Endometrial microvascular endothelial cells (primary cell): ENCODE measurements around the gene NT5C3B. TPM values are rescaled to one million over a fixed set of nuclear protein-coding genes. Genes with fewer than 3 reads are reported as not detected.

Source experiments
- total RNA-seq: library from RNA; depleted of rRNA; stranded (reverse); fragments of >200 nt; gene quantifications from one replicate; pipeline ENCODE4 v1.2.3, GENCODE V29; 2015; ENCODE audit errors: inconsistent ontology term

NT5C3B gene
- total RNA-seq, 1 donor from 2014 or later: 56.4 TPM

Other genes with a start within 250 kb of the NT5C3B start
- gene KRT14, start 249.3 kb downstream of the NT5C3B start, total RNA-seq: not detected
- not detected for gene KRT16, start 223.5 kb downstream of the NT5C3B start, total RNA-seq
- not detected for gene KRT17, start 211.7 kb downstream of the NT5C3B start, total RNA-seq
- gene EIF1, start 147.3 kb downstream of the NT5C3B start, total RNA-seq: 111 TPM
- not detected for gene GAST, start 123.9 kb downstream of the NT5C3B start, total RNA-seq
- gene HAP1, start 101.6 kb downstream of the NT5C3B start, total RNA-seq: under 0.01 TPM
- 161 TPM for gene JUP, start 49.5 kb downstream of the NT5C3B start, total RNA-seq
- 33.3 TPM for gene P3H4, start 24.3 kb downstream of the NT5C3B start, total RNA-seq
- 166 TPM for gene FKBP10, start 23.2 kb downstream of the NT5C3B start, total RNA-seq
- gene KLHL10, start 1.6 kb upstream of the NT5C3B start, total RNA-seq: not detected
- 23.1 TPM for gene KLHL11, start 29.2 kb upstream of the NT5C3B start, total RNA-seq
- 237 TPM for gene ACLY, start 82.7 kb upstream of the NT5C3B start, total RNA-seq
- not detected for gene ODAD4, start 94.4 kb upstream of the NT5C3B start, total RNA-seq
- 92.8 TPM for gene CNP, start 130.6 kb upstream of the NT5C3B start, total RNA-seq
- gene DNAJC7, start 181.2 kb upstream of the NT5C3B start, total RNA-seq: 66.0 TPM
- 60.0 TPM for gene NKIRAS2, start 183.9 kb upstream of the NT5C3B start, total RNA-seq
- 0.56 TPM for gene C17orf113, start 214.4 kb upstream of the NT5C3B start, total RNA-seq